Endodermal cell (in vitro differentiated cells): ENCODE data around the gene RABGAP1L. TPM values are rescaled to one million over a fixed set of nuclear protein-coding genes. Genes with fewer than 3 reads are reported as not detected.

ENCODE experiments used
- DNase-seq: peaks from one replicate; pipeline ENCODE4 v3.0.0-alpha.2; 2017
- H3K27ac ChIP-seq: 2 replicates; pipeline ENCODE4 v1.5.1; 2013; ENCODE audit warnings: mild to moderate bottlenecking, low read depth, low read length, moderate library complexity
- H3K27me3 ChIP-seq: 2 replicates; pipeline ENCODE4 v1.6.1; 2013; ENCODE audit warnings: mild to moderate bottlenecking, low read length, moderate library complexity; ENCODE audit not compliant: insufficient read depth, control insufficient read depth, poor library complexity, severe bottlenecking
- H3K36me3 ChIP-seq: 2 replicates; pipeline ENCODE4 v1.7.0; 2013; ENCODE audit warnings: mild to moderate bottlenecking, low read length, moderate library complexity; ENCODE audit not compliant: control insufficient read depth, insufficient read depth
- H3K4me1 ChIP-seq: one replicate; pipeline ENCODE4 v1.7.0; 2013; ENCODE audit warnings: low read length; ENCODE audit not compliant: control insufficient read depth, insufficient read depth
- H3K4me3 ChIP-seq: 2 replicates; pipeline ENCODE4 v1.5.1; 2013; ENCODE audit warnings: mild to moderate bottlenecking, low read length, moderate library complexity
- H3K9ac ChIP-seq: 2 replicates; pipeline ENCODE4 v1.6.1; 2013; ENCODE audit warnings: mild to moderate bottlenecking, low read length, moderate library complexity; ENCODE audit not compliant: poor library complexity, severe bottlenecking; ENCODE audit errors: extremely low read depth
- H3K9me3 ChIP-seq: 2 replicates; pipeline ENCODE4 v1.6.1; 2013; ENCODE audit warnings: mild to moderate bottlenecking, low read length, moderate library complexity; ENCODE audit not compliant: control insufficient read depth
- H3K27ac Mint-ChIP-seq: 2 replicates; pipeline ENCODE4 v1.8.0; 2020; ENCODE audit warnings: mixed read lengths
- H3K27me3 Mint-ChIP-seq: 2 replicates; pipeline ENCODE4 v1.8.0; 2021; ENCODE audit warnings: mild to moderate bottlenecking, mixed read lengths; ENCODE audit not compliant: insufficient read depth
- H3K36me3 Mint-ChIP-seq: 2 replicates; pipeline ENCODE4 v1.8.0; 2020; ENCODE audit warnings: low read depth, mixed read lengths
- H3K4me1 Mint-ChIP-seq: 2 replicates; pipeline ENCODE4 v1.8.0; 2020; ENCODE audit warnings: mixed read lengths
- H3K4me3 Mint-ChIP-seq: 2 replicates; pipeline ENCODE4 v1.8.0; 2020; ENCODE audit warnings: mild to moderate bottlenecking, moderate library complexity, mixed read lengths
- H3K9me3 Mint-ChIP-seq: 2 replicates; pipeline ENCODE4 v1.8.0; 2020; ENCODE audit warnings: mild to moderate bottlenecking, mixed read lengths
- WGBS, 2 experiments: methylation state at CpG; one replicate each; pipeline versions ENCODE4 v1.1.5 to v1.1.7; 2013; ENCODE audit warnings: missing lambda C conversion rate in 2 of 2, mixed read lengths in 1 of 2; ENCODE audit not compliant: insufficient coverage in 1 of 2, insufficient read length in 1 of 2; 5-methylcytosine and 5-hydroxymethylcytosine counted together
- total RNA-seq, 2 donors: library from RNA; stranded (reverse); fragmentation: NEBNext Ultra II Directional in 1 of 2; extraction: Animal tissue kit (Norgen Biotek cat#: 25700) in 1 of 2; gene quantifications; 2 replicates in 1 of 2; 3 replicates in 1 of 2; pipeline ENCODE4 v1.2.1, GENCODE V29; 2021
- TF ChIP-seq, protein P1 (sequence below): fragments of 200-600 bp; sonication (generic); conservative IDR thresholded peaks from 2 replicates; pipeline ENCODE4 v1.5.0; 2021; ENCODE audit warnings: antibody characterized with exemption, mild to moderate bottlenecking

Gene RABGAP1L
- total RNA-seq, 2 donors from 2014 or later: 32.5 to 36.9 TPM

DNA sequence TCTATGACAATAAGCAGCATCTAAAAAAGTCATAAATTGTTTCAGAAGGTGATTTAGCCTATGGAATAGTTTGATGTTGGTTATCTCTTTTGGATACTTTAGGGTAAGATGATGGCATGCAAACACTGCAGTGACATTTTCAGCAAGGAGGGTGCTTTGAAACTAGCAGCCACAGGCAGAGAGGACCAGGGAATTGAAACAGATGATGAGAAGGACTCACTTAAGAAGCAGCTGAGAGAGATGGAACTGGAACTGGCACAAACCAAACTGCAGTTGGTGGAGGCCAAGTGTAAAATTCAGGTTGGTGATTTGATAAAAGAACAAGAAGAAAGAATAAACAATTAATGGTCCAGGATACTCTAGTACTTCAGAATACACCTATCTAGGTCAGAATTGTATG lies 829.2 kb downstream of the RABGAP1L start:
- Histone ChIP-seq H3K27me3 (no peaks in the 10 kb centered on the region), H3K4me1 (no peaks in the 10 kb centered on the region), H3K4me3 (no peak overlapping the region), H3K9me3 (no peaks in the 10 kb centered on the region), H3K27ac (no peak overlapping the region), H3K9ac (no peak overlapping the region), H3K36me3 (peaks cover 5% of the 10 kb centered on the region)
- no peak overlapping the region for H3K4me3 Mint-ChIP-seq
- H3K9me3 Mint-ChIP-seq: no peaks in the 10 kb centered on the region
- H3K27ac Mint-ChIP-seq: no peak overlapping the region
- DNase-seq: no peak
- H3K4me1 Mint-ChIP-seq: peaks cover 21% of the 10 kb centered on the region
- H3K27me3 Mint-ChIP-seq: no peaks in the 10 kb centered on the region
- TF ChIP-seq, protein P1, sequence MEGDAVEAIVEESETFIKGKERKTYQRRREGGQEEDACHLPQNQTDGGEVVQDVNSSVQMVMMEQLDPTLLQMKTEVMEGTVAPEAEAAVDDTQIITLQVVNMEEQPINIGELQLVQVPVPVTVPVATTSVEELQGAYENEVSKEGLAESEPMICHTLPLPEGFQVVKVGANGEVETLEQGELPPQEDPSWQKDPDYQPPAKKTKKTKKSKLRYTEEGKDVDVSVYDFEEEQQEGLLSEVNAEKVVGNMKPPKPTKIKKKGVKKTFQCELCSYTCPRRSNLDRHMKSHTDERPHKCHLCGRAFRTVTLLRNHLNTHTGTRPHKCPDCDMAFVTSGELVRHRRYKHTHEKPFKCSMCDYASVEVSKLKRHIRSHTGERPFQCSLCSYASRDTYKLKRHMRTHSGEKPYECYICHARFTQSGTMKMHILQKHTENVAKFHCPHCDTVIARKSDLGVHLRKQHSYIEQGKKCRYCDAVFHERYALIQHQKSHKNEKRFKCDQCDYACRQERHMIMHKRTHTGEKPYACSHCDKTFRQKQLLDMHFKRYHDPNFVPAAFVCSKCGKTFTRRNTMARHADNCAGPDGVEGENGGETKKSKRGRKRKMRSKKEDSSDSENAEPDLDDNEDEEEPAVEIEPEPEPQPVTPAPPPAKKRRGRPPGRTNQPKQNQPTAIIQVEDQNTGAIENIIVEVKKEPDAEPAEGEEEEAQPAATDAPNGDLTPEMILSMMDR: no peak
- peaks cover 8% of the 10 kb centered on the region for H3K36me3 Mint-ChIP-seq

DNA sequence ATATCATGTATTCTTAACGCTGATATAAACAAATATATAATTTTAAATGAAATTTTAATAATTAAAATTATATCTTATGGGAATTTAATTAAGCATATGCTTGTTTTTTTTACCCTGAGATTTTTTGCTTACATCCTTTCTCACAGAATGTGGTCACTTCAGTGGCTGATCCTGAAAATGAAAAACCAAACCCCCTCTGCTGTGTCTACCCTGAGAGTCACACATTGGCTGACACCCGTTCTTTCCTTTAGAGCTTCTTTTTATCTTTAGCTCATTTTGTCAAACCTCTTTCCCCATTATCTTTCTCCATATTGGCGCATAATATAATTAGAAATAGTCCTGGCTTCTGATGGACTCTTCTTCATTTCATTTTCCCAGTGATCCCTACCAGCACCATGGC lies 829.7 kb downstream of the RABGAP1L start:
- no peak overlapping the region for H3K9ac ChIP-seq
- 97 to 100% methylated on average over 1 to 2 of the region's 3 CpGs for WGBS, 2 experiments
- Mint-ChIP-seq H3K4me3 (no peak overlapping the region), H3K36me3 (peaks cover 8% of the 10 kb centered on the region), H3K9me3 (no peaks in the 10 kb centered on the region), H3K27ac (no peak overlapping the region), H3K27me3 (no peaks in the 10 kb centered on the region), H3K4me1 (peaks cover 21% of the 10 kb centered on the region)
- TF ChIP-seq, protein P1: no peak
- no peaks in the 10 kb centered on the region for H3K27me3 ChIP-seq
- no peak overlapping the region for H3K27ac ChIP-seq
- no peaks in the 10 kb centered on the region for H3K9me3 ChIP-seq
- peaks cover 5% of the 10 kb centered on the region for H3K36me3 ChIP-seq
- DNase-seq: no peak
- no peaks in the 10 kb centered on the region for H3K4me1 ChIP-seq
- no peak overlapping the region for H3K4me3 ChIP-seq

DNA sequence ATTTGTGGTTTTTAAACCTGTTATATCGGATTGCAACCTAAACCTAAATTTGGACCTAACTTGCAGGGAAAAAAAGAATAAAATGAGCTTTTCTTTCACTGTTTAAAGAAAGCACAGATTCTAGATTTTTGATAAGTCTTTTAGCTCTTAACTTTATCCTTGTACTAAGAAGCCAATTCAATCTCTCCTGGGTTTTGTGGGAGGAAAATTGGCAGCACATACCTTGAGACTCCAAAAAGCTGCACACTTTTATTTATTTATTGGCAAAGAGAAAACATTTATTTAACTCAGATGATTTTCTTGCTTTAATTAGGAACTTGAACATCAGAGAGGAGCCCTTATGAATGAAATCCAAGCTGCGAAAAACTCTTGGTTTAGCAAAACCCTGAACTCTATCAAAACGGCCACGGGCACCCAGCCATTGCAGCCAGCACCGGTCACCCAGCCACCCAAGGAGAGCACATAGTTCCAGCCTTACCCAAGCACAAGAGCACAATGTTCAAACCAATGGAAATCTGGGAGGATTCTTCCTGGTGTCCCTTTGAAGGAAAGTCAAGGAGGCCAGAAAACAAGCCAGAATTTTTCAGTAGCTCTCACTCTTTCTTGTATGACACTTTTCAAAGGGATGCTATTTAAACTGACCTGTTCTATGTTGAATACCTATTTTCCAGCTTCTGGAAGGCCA lies 830.4 kb downstream of the RABGAP1L start:
- Histone ChIP-seq H3K27me3 (no peaks in the 10 kb centered on the region), H3K9me3 (no peaks in the 10 kb centered on the region), H3K36me3 (peaks cover 5% of the 10 kb centered on the region), H3K27ac (no peak overlapping the region), H3K9ac (no peak overlapping the region), H3K4me1 (no peaks in the 10 kb centered on the region), H3K4me3 (no peak overlapping the region)
- Mint-ChIP-seq H3K36me3 (peaks cover 8% of the 10 kb centered on the region), H3K4me3 (no peak overlapping the region), H3K9me3 (no peaks in the 10 kb centered on the region), H3K27ac (peak overlapping the region; percentile 70), H3K4me1 (peaks cover 21% of the 10 kb centered on the region), H3K27me3 (no peaks in the 10 kb centered on the region)
- TF ChIP-seq, protein P1: no peak
- no peak for DNase-seq
- 94 to 100% methylated on average over 2 to 5 of the region's 5 CpGs for WGBS, 2 experiments
